NCI-H146 (cell line): ENCODE measurements around the gene SDF4.

Experiments
- DNase-seq: peaks from one replicate; lab custom pipeline; 2025; lab: John Stamatoyannopoulos, UW

SDF4 gene

GRCh38 chr1:1212780-1213344, 18.9 kb downstream of the SDF4 start:
- no peak for DNase-seq

- no peak for DNase-seq
Measured at GRCh38 chr1:1211541-1212441, 20.0 kb downstream of the SDF4 start.

GRCh38 chr1:1210726-1211540, 20.9 kb downstream of the SDF4 start:
- DNase-seq: no peak

- DNase-seq: no peak
Measured at GRCh38 chr1:1208713-1209433, 22.9 kb downstream of the SDF4 start.

GRCh38 chr1:1207571-1207892, 24.3 kb downstream of the SDF4 start:
- DNase-seq: no peak

GRCh38 chr1:1206966-1207531, 24.8 kb downstream of the SDF4 start:
- DNase-seq: no peak

GRCh38 chr1:1206376-1206965, 25.3 kb downstream of the SDF4 start, which contains the start of gene TNFRSF18:
Gene TNFRSF18 (minus strand): TSS chr1:1206592. CDS start chr1:1206571, 21 bp downstream.
- DNase-seq: peak; percentile 51

- no peak for DNase-seq
Measured at GRCh38 chr1:1205769-1206375, 25.9 kb downstream of the SDF4 start.

- no peak for DNase-seq
Measured at GRCh38 chr1:1204998-1205768, 26.6 kb downstream of the SDF4 start.

GRCh38 chr1:1204425-1204920, 27.3 kb downstream of the SDF4 start:
- DNase-seq: no peak

GRCh38 chr1:1203561-1204424, 28.0 kb downstream of the SDF4 start:
- DNase-seq: no peak

GRCh38 chr1:1202831-1203560, 28.8 kb downstream of the SDF4 start:
- peak; percentile 25 for DNase-seq

- DNase-seq: peak; percentile 49
Measured at GRCh38 chr1:1200876-1201810, 30.7 kb downstream of the SDF4 start.

GRCh38 chr1:1199961-1200875, 31.6 kb downstream of the SDF4 start:
- DNase-seq: no peak

GRCh38 chr1:1199141-1199960, 32.5 kb downstream of the SDF4 start:
- no peak for DNase-seq
